ENCODE measurements around the gene SNUPN.

Gene SNUPN

GRCh38 chr15:75620841-75621391 is 4.6 kb downstream of the SNUPN start:
- Histone ChIP-seq H3K36me3 (ENCODE audit: control insufficient read depth, insufficient read depth, low read length) (peaks cover 45% of the 10 kb centered on the region), H3K9me3 (ENCODE audit: control insufficient read depth, low read length) (no peaks in the 10 kb centered on the region), H3K4me1 (ENCODE audit: control insufficient read depth, insufficient read depth, low read length, poor library complexity, severe bottlenecking) (peaks cover 5% of the 10 kb centered on the region), H3K4me3 (ENCODE audit: extremely low read depth, insufficient read depth, low read length, poor library complexity, severe bottlenecking) (no peak overlapping the region), H3K27ac (ENCODE audit: low read depth, low read length, severe bottlenecking) (peak overlapping the region; percentile 43)
- 90 to 91% methylated on average over 5 to 6 of the region's 7 CpGs for WGBS, 2 experiments (ENCODE audit: insufficient coverage in 2 of 2)

GRCh38 chr15:75620058-75620820 is 5.3 kb downstream of the SNUPN start:
- H3K36me3 ChIP-seq (ENCODE audit: control insufficient read depth, insufficient read depth, low read length), result peaks cover 49% of the 10 kb centered on the region
- 100% methylated on average over 2 of the region's 4 CpGs; no CpG with 5 or more reads in 1 of the 2 experiments for WGBS, 2 experiments (ENCODE audit: insufficient coverage in 2 of 2)
- H3K4me1 ChIP-seq (ENCODE audit: control insufficient read depth, insufficient read depth, low read length, poor library complexity, severe bottlenecking), result peaks cover 5% of the 10 kb centered on the region
- peak overlapping the region; percentile 43 for H3K27ac ChIP-seq (ENCODE audit: low read depth, low read length, severe bottlenecking)
- no peak overlapping the region for H3K4me3 ChIP-seq (ENCODE audit: extremely low read depth, insufficient read depth, low read length, poor library complexity, severe bottlenecking)
- no peaks in the 10 kb centered on the region for H3K9me3 ChIP-seq (ENCODE audit: control insufficient read depth, low read length)

- H3K27ac ChIP-seq (ENCODE audit: low read depth, low read length, severe bottlenecking), result no peak overlapping the region
- H3K9me3 ChIP-seq (ENCODE audit: control insufficient read depth, low read length), result no peaks in the 10 kb centered on the region
- H3K36me3 ChIP-seq (ENCODE audit: control insufficient read depth, insufficient read depth, low read length), result peaks cover 68% of the 10 kb centered on the region
- H3K4me1 ChIP-seq (ENCODE audit: control insufficient read depth, insufficient read depth, low read length, poor library complexity, severe bottlenecking), result peaks cover 5% of the 10 kb centered on the region
- H3K4me3 ChIP-seq (ENCODE audit: extremely low read depth, insufficient read depth, low read length, poor library complexity, severe bottlenecking), result no peak overlapping the region
Measured at GRCh38 chr15:75616766-75617165, 8.8 kb downstream of the SNUPN start.

- peaks cover 61% of the 10 kb centered on the region for H3K36me3 ChIP-seq (ENCODE audit: control insufficient read depth, insufficient read depth, low read length)
- H3K27ac ChIP-seq (ENCODE audit: low read depth, low read length, severe bottlenecking), result no peak overlapping the region
- no peaks in the 10 kb centered on the region for H3K4me1 ChIP-seq (ENCODE audit: control insufficient read depth, insufficient read depth, low read length, poor library complexity, severe bottlenecking)
- H3K4me3 ChIP-seq (ENCODE audit: extremely low read depth, insufficient read depth, low read length, poor library complexity, severe bottlenecking), result no peak overlapping the region
- no peaks in the 10 kb centered on the region for H3K9me3 ChIP-seq (ENCODE audit: control insufficient read depth, low read length)
- 82 to 100% methylated on average over 3 to 5 of the region's 6 CpGs for WGBS, 2 experiments (ENCODE audit: insufficient coverage in 2 of 2)
Measured at GRCh38 chr15:75606711-75607699, 18.5 kb downstream of the SNUPN start.

- H3K36me3 ChIP-seq (ENCODE audit: control insufficient read depth, insufficient read depth, low read length), result peaks cover 57% of the 10 kb centered on the region
Measured at GRCh38 chr15:75606026-75606425, 19.5 kb downstream of the SNUPN start.

GRCh38 chr15:75599401-75599800 is 26.1 kb downstream of the SNUPN start:
- H3K36me3 ChIP-seq (ENCODE audit: control insufficient read depth, insufficient read depth, low read length), result peaks cover 52% of the 10 kb centered on the region
- no peaks in the 10 kb centered on the region for H3K4me1 ChIP-seq (ENCODE audit: control insufficient read depth, insufficient read depth, low read length, poor library complexity, severe bottlenecking)
- 88 to 91% methylated on average over 1 of the region's 2 CpGs for WGBS, 2 experiments (ENCODE audit: insufficient coverage in 2 of 2)
- no peak overlapping the region for H3K4me3 ChIP-seq (ENCODE audit: extremely low read depth, insufficient read depth, low read length, poor library complexity, severe bottlenecking)
- H3K27ac ChIP-seq (ENCODE audit: low read depth, low read length, severe bottlenecking), result peak overlapping the region; percentile 10
- H3K9me3 ChIP-seq (ENCODE audit: control insufficient read depth, low read length), result no peaks in the 10 kb centered on the region

More at GRCh38 chr15:75606026-75606425, 19.5 kb downstream of the SNUPN start:
- 95 to 100% methylated on average over 6 of the region's 8 CpGs for WGBS, 2 experiments (ENCODE audit: insufficient coverage in 2 of 2)
- Histone ChIP-seq H3K27ac (ENCODE audit: low read depth, low read length, severe bottlenecking) (no peak overlapping the region), H3K4me1 (ENCODE audit: control insufficient read depth, insufficient read depth, low read length, poor library complexity, severe bottlenecking) (no peaks in the 10 kb centered on the region), H3K9me3 (ENCODE audit: control insufficient read depth, low read length) (no peaks in the 10 kb centered on the region), H3K4me3 (ENCODE audit: extremely low read depth, insufficient read depth, low read length, poor library complexity, severe bottlenecking) (no peak overlapping the region)

- 100% methylated on average over 1 to 3 of the region's 4 CpGs for WGBS, 2 experiments (ENCODE audit: insufficient coverage in 2 of 2)
- Histone ChIP-seq H3K9me3 (ENCODE audit: control insufficient read depth, low read length) (no peaks in the 10 kb centered on the region), H3K27ac (ENCODE audit: low read depth, low read length, severe bottlenecking) (no peak overlapping the region), H3K4me1 (ENCODE audit: control insufficient read depth, insufficient read depth, low read length, poor library complexity, severe bottlenecking) (no peaks in the 10 kb centered on the region), H3K4me3 (ENCODE audit: extremely low read depth, insufficient read depth, low read length, poor library complexity, severe bottlenecking) (no peak overlapping the region), H3K36me3 (ENCODE audit: control insufficient read depth, insufficient read depth, low read length) (peaks cover 47% of the 10 kb centered on the region)
Measured at GRCh38 chr15:75598361-75598760, 27.2 kb downstream of the SNUPN start.

GRCh38 chr15:75597667-75598341 is 27.7 kb downstream of the SNUPN start:
- H3K9me3 ChIP-seq (ENCODE audit: control insufficient read depth, low read length), result no peaks in the 10 kb centered on the region
- H3K36me3 ChIP-seq (ENCODE audit: control insufficient read depth, insufficient read depth, low read length), result peaks cover 47% of the 10 kb centered on the region
- WGBS, 2 experiments (ENCODE audit: insufficient coverage in 2 of 2), result 60 to 85% methylated on average over 2 to 3 of the region's 3 CpGs
- H3K27ac ChIP-seq (ENCODE audit: low read depth, low read length, severe bottlenecking), result no peak overlapping the region
- no peaks in the 10 kb centered on the region for H3K4me1 ChIP-seq (ENCODE audit: control insufficient read depth, insufficient read depth, low read length, poor library complexity, severe bottlenecking)
- H3K4me3 ChIP-seq (ENCODE audit: extremely low read depth, insufficient read depth, low read length, poor library complexity, severe bottlenecking), result no peak overlapping the region

- Histone ChIP-seq H3K9me3 (ENCODE audit: control insufficient read depth, low read length) (no peaks in the 10 kb centered on the region), H3K36me3 (ENCODE audit: control insufficient read depth, insufficient read depth, low read length) (peaks cover 47% of the 10 kb centered on the region), H3K27ac (ENCODE audit: low read depth, low read length, severe bottlenecking) (no peak overlapping the region), H3K4me3 (ENCODE audit: extremely low read depth, insufficient read depth, low read length, poor library complexity, severe bottlenecking) (no peak overlapping the region), H3K4me1 (ENCODE audit: control insufficient read depth, insufficient read depth, low read length, poor library complexity, severe bottlenecking) (no peaks in the 10 kb centered on the region)
- WGBS, 2 experiments (ENCODE audit: insufficient coverage in 2 of 2), result 97 to 100% methylated on average over 2 to 3 of the region's 3 CpGs
Measured at GRCh38 chr15:75596703-75597345, 28.7 kb downstream of the SNUPN start.

GRCh38 chr15:75594276-75594675 is 31.2 kb downstream of the SNUPN start:
- Histone ChIP-seq H3K4me3 (ENCODE audit: extremely low read depth, insufficient read depth, low read length, poor library complexity, severe bottlenecking) (no peak overlapping the region), H3K4me1 (ENCODE audit: control insufficient read depth, insufficient read depth, low read length, poor library complexity, severe bottlenecking) (no peaks in the 10 kb centered on the region), H3K36me3 (ENCODE audit: control insufficient read depth, insufficient read depth, low read length) (peaks cover 32% of the 10 kb centered on the region), H3K9me3 (ENCODE audit: control insufficient read depth, low read length) (no peaks in the 10 kb centered on the region), H3K27ac (ENCODE audit: low read depth, low read length, severe bottlenecking) (no peak overlapping the region)
- 91 to 100% methylated on average over 7 to 8 of the region's 9 CpGs for whole genome bisulfite sequencing, 2 experiments (ENCODE audit: insufficient coverage in 2 of 2)
